Testis (tissue), 2 donors: Measurements from ENCODE around the gene TUBB2A.
"Not testable (repeated sequence)": the region's sequence is repeated elsewhere in the genome, so short reads cannot be mapped to it uniquely, and the experiment has no call there.

Experiments
- CTCF ChIP-seq, 3 experiments: fragments of 450-650 bp in 2 of 3; fragments of 200-600 bp in 1 of 3; sonication (generic) in 1 of 3; IDR thresholded peaks; one replicate each; pipeline ENCODE4 v1.5.1; 2016 to 2019; ENCODE audit warnings: antibody characterized with exemption in 3 of 3, mild to moderate bottlenecking in 2 of 3, moderate library complexity in 1 of 3
- POLR2A ChIP-seq: fragments of 450-650 bp; IDR thresholded peaks from one replicate; pipeline ENCODE4 v1.6.1; 2017; ENCODE audit warnings: antibody characterized with exemption, mild to moderate bottlenecking, moderate library complexity

DNA sequence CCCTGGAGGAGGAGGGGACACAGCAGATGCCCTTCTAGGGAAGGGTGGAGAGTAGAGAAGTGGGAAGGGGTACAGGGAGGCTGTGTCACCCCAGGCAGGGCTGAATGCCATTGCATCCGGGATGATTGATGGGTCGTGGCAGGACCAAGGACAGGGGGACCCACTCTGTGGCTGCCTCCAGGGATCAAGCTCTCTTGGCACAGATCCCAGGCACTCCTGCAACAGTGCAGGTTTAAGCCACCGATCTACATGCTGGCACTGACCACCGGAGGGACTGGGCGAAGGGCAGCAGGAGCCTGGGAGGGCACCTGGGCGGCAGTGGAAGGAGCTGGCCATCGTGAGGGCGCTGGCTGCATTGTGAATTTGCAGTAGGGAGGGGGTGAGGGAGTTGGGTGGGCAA is 22.6 kb upstream of the TUBB2A start:
- TF ChIP-seq CTCF (IDR thresholded peaks at IDR 0.05); POLR2A: not testable (repeated sequence)
